HepG2 (cell line): Measurements from ENCODE around the gene DDR2. TPM values are rescaled to one million over a fixed set of nuclear protein-coding genes. Genes with fewer than 3 reads are reported as not detected.

ENCODE experiments used
- ATF2 ChIP-seq: sonication (generic); formaldehyde crosslinking; IDR thresholded peaks from 2 replicates; pipeline ENCODE4 v1.4.0; 2020; ENCODE audit warnings: missing genetic modification reagents
- CHD2 ChIP-seq: IDR thresholded peaks from 2 replicates; pipeline ENCODE4 v1.6.1; 2011; ENCODE audit warnings: low read depth, low read length, improper control_type of control experiment
- FOXK1 ChIP-seq: sonication (generic); formaldehyde crosslinking; IDR thresholded peaks from 2 replicates; pipeline ENCODE4 v1.4.0; 2020; ENCODE audit warnings: low read depth, missing genetic modification reagents, borderline replicate concordance
- RAD21 ChIP-seq: fragments of 450-650 bp; formaldehyde crosslinking; IDR thresholded peaks from 2 replicates; pipeline ENCODE4 v1.5.0; 2020; ENCODE audit warnings: mild to moderate bottlenecking
- RFXAP ChIP-seq: sonication (generic); formaldehyde crosslinking; IDR thresholded peaks from 2 replicates; pipeline ENCODE4 v1.4.0; 2020; ENCODE audit warnings: missing genetic modification reagents, borderline replicate concordance
- SNAPC5 ChIP-seq: sonication (generic); formaldehyde crosslinking; IDR thresholded peaks from 2 replicates; pipeline ENCODE4 v1.8.1; 2023; ENCODE audit warnings: mild to moderate bottlenecking, missing genetic modification reagents, borderline replicate concordance
- TERF1 ChIP-seq: sonication (generic); formaldehyde crosslinking; IDR thresholded peaks from 2 replicates; pipeline ENCODE4 v1.8.0; 2022; ENCODE audit warnings: mild to moderate bottlenecking, missing genetic modification reagents, moderate library complexity
- TP53 ChIP-seq: sonication (generic); formaldehyde crosslinking; conservative IDR thresholded peaks from 2 replicates; pipeline ENCODE4 v1.4.0; 2020; ENCODE audit warnings: missing genetic modification reagents
- YEATS4 ChIP-seq: sonication (generic); formaldehyde crosslinking; IDR thresholded peaks from 2 replicates; pipeline ENCODE4 v1.4.0; 2020; ENCODE audit warnings: missing genetic modification reagents, borderline replicate concordance
- ZNF282 ChIP-seq: fragments of 450-650 bp; IDR thresholded peaks from 2 replicates; pipeline ENCODE4 v1.6.1; 2018; ENCODE audit not compliant: partially characterized antibody
- ZNF605 ChIP-seq: sonication (generic); formaldehyde crosslinking; IDR thresholded peaks from 2 replicates; pipeline ENCODE4 v1.8.0; 2022; ENCODE audit warnings: mild to moderate bottlenecking, missing genetic modification reagents
- polyA plus RNA-seq, 8 experiments: library from polyadenylated mRNA; depleted of rRNA in 3 of 8; stranded (reverse) in 7 of 8; unstranded in 1 of 8; fragments of >200 nt; fragmentation: Illumina TruSeq in 4 of 8; extraction: Trizol in 4 of 8; gene quantifications; 2 replicates each; pipeline versions ENCODE4 v1.2.1 to v1.2.3, GENCODE V29; 2011 to 2016; ENCODE audit warnings: low read depth in 4 of 8, missing spikeins in 1 of 8, mixed read lengths in 1 of 8; ENCODE audit not compliant: insufficient read depth in 1 of 8
- total RNA-seq, 5 experiments: library from RNA; depleted of rRNA; stranded (reverse); fragments of >200 nt; fragmentation: Illumina TruSeq; extraction: Trizol; gene quantifications; 2 replicates each; pipeline ENCODE4 v1.2.3, GENCODE V29; 2016; ENCODE audit warnings: low read depth in 1 of 5
- TF ChIP-seq, protein P1 (sequence below): sonication (generic); formaldehyde crosslinking; IDR thresholded peaks from 2 replicates; pipeline ENCODE4 v1.4.0; 2020; ENCODE audit warnings: missing genetic modification reagents
- TF ChIP-seq, protein P2 (sequence below): IDR thresholded peaks from 2 replicates; pipeline ENCODE4 v1.6.1; 2018; ENCODE audit warnings: missing genetic modification reagents, mild to moderate bottlenecking, missing compliant biosample characterization
- TF ChIP-seq, protein P3 (sequence below): IDR thresholded peaks from 2 replicates; pipeline ENCODE4 v1.6.1; 2016; ENCODE audit warnings: missing compliant biosample characterization, missing genetic modification reagents, borderline replicate concordance
- TF ChIP-seq, protein P4 (sequence below): sonication (generic); formaldehyde crosslinking; IDR thresholded peaks from 2 replicates; pipeline ENCODE4 v1.4.0; 2020; ENCODE audit warnings: missing genetic modification reagents
- TF ChIP-seq, protein P5 (sequence below): sonication (generic); formaldehyde crosslinking; IDR thresholded peaks from 2 replicates; pipeline ENCODE4 v1.5.0; 2020; ENCODE audit warnings: missing genetic modification reagents

Gene DDR2
- total and polyA plus RNA-seq, 2 of the 13 experiments (the other 11 are each of a cell fraction or from before 2014, with no cell fraction given) = 0.36 to 0.38 TPM

DNA sequence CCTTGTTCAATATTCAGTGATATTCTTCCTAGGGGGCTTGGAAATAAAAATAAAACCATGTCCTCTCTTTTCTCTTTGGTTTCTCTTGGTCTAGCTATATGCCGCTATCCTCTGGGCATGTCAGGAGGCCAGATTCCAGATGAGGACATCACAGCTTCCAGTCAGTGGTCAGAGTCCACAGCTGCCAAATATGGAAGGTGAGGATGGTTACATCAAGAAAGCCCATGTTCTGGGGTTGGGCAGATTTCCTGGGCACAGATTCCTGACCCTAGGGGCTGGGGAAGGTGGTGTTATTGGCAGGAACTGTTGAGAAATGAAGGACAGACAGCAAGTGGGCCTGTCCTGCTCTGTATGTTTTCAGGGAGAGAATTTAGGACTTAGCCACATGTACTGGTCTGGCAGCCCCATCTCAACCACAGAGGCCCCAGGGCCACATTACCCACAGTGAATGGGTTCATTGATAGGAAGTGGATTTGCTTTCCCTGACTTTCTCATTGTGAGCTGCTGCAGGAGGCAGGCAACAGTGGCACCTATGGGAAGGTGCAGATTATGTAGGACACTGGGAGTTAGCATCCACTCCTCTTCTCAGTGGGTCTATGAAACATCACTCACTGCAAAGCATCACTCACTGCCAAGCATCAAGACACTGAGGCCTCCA, 120.9 kb downstream of the DDR2 start (continued):
- no peak for TF ChIP-seq TERF1 (CRISPR knock-in tag)
- TF ChIP-seq, protein P1, sequence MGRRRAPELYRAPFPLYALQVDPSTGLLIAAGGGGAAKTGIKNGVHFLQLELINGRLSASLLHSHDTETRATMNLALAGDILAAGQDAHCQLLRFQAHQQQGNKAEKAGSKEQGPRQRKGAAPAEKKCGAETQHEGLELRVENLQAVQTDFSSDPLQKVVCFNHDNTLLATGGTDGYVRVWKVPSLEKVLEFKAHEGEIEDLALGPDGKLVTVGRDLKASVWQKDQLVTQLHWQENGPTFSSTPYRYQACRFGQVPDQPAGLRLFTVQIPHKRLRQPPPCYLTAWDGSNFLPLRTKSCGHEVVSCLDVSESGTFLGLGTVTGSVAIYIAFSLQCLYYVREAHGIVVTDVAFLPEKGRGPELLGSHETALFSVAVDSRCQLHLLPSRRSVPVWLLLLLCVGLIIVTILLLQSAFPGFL (CRISPR knock-in tag) = no peak
- no peak for TF ChIP-seq YEATS4
- TF ChIP-seq CHD2 = no peak
- TF ChIP-seq, protein P2, sequence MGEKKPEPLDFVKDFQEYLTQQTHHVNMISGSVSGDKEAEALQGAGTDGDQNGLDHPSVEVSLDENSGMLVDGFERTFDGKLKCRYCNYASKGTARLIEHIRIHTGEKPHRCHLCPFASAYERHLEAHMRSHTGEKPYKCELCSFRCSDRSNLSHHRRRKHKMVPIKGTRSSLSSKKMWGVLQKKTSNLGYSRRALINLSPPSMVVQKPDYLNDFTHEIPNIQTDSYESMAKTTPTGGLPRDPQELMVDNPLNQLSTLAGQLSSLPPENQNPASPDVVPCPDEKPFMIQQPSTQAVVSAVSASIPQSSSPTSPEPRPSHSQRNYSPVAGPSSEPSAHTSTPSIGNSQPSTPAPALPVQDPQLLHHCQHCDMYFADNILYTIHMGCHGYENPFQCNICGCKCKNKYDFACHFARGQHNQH (CRISPR knock-in tag) = no peak
- TF ChIP-seq, protein P3, sequence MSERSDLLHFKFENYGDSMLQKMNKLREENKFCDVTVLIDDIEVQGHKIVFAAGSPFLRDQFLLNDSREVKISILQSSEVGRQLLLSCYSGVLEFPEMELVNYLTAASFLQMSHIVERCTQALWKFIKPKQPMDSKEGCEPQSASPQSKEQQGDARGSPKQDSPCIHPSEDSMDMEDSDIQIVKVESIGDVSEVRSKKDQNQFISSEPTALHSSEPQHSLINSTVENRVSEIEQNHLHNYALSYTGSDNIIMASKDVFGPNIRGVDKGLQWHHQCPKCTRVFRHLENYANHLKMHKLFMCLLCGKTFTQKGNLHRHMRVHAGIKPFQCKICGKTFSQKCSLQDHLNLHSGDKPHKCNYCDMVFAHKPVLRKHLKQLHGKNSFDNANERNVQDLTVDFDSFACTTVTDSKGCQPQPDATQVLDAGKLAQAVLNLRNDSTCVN (CRISPR knock-in tag) = peak; percentile 28; the same call in 1 of the 2 replicates
- TF ChIP-seq RFXAP = no peak
- no peak for TF ChIP-seq ZNF605
- TF ChIP-seq, protein P4, sequence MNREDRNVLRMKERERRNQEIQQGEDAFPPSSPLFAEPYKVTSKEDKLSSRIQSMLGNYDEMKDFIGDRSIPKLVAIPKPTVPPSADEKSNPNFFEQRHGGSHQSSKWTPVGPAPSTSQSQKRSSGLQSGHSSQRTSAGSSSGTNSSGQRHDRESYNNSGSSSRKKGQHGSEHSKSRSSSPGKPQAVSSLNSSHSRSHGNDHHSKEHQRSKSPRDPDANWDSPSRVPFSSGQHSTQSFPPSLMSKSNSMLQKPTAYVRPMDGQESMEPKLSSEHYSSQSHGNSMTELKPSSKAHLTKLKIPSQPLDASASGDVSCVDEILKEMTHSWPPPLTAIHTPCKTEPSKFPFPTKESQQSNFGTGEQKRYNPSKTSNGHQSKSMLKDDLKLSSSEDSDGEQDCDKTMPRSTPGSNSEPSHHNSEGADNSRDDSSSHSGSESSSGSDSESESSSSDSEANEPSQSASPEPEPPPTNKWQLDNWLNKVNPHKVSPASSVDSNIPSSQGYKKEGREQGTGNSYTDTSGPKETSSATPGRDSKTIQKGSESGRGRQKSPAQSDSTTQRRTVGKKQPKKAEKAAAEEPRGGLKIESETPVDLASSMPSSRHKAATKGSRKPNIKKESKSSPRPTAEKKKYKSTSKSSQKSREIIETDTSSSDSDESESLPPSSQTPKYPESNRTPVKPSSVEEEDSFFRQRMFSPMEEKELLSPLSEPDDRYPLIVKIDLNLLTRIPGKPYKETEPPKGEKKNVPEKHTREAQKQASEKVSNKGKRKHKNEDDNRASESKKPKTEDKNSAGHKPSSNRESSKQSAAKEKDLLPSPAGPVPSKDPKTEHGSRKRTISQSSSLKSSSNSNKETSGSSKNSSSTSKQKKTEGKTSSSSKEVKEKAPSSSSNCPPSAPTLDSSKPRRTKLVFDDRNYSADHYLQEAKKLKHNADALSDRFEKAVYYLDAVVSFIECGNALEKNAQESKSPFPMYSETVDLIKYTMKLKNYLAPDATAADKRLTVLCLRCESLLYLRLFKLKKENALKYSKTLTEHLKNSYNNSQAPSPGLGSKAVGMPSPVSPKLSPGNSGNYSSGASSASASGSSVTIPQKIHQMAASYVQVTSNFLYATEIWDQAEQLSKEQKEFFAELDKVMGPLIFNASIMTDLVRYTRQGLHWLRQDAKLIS = no peak
- TF ChIP-seq, protein P5, sequence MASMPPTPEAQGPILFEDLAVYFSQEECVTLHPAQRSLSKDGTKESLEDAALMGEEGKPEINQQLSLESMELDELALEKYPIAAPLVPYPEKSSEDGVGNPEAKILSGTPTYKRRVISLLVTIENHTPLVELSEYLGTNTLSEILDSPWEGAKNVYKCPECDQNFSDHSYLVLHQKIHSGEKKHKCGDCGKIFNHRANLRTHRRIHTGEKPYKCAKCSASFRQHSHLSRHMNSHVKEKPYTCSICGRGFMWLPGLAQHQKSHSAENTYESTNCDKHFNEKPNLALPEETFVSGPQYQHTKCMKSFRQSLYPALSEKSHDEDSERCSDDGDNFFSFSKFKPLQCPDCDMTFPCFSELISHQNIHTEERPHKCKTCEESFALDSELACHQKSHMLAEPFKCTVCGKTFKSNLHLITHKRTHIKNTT (CRISPR knock-in tag) = no peak
- TF ChIP-seq ZNF282 = no peak
- TF ChIP-seq FOXK1 (CRISPR knock-in tag) = 0 out of 2 replicates have a peak, but pooled peaks have one; percentile 27
- no peak for TF ChIP-seq TP53 (CRISPR knock-in tag)
- TF ChIP-seq SNAPC5 (CRISPR knock-in tag) = no peak
- no peak for TF ChIP-seq ATF2 (CRISPR knock-in tag)
- TF ChIP-seq RAD21 (CRISPR knock-in tag) = peak; percentile 19; the same call in 1 of the 2 replicates
